H1 (cell line): Measurements from ENCODE around the gene NKAIN2. TPM values are rescaled to one million over a fixed set of nuclear protein-coding genes. Genes with fewer than 3 reads are reported as not detected.

Source experiments
- CEBPB ChIP-seq: IDR thresholded peaks from 2 replicates; pipeline ENCODE4 v1.6.1; 2012; ENCODE audit warnings: low read depth, low read length
- CHD2 ChIP-seq: IDR thresholded peaks from 2 replicates; pipeline ENCODE4 v1.6.1; 2012; ENCODE audit warnings: low read length, improper control_type of control experiment
- CHD7 ChIP-seq: fragments of 300-600 bp; sonication (generic); IDR thresholded peaks from 2 replicates; pipeline ENCODE4 v1.7.1; 2012; ENCODE audit warnings: low read length, moderate library complexity, mild to moderate bottlenecking, inconsistent platforms; ENCODE audit not compliant: insufficient replicate concordance
- CTBP2 ChIP-seq: IDR thresholded peaks from 2 replicates; pipeline ENCODE4 v1.7.0; 2011; ENCODE audit warnings: borderline replicate concordance, mild to moderate bottlenecking, moderate library complexity, mixed read lengths, low read length; ENCODE audit not compliant: insufficient read depth, insufficient read length
- EP300 ChIP-seq, 2 experiments: IDR thresholded peaks; 1 replicate in 1 of 2; 2 replicates in 1 of 2; pipeline ENCODE4 v1.6.1; 2011 to 2012; ENCODE audit warnings: low read depth in 2 of 2, low read length in 2 of 2, mild to moderate bottlenecking in 2 of 2, borderline replicate concordance in 1 of 2, inconsistent platforms in 1 of 2, moderate library complexity in 1 of 2
- SIRT6 ChIP-seq: IDR thresholded peaks from one replicate; pipeline ENCODE4 v1.7.1; 2012; ENCODE audit warnings: low read length, inconsistent platforms
- TAF7 ChIP-seq: optimal IDR thresholded peaks from 2 replicates; pipeline ENCODE3; 2011; ENCODE audit warnings: low read depth, mild to moderate bottlenecking, inconsistent platforms, low read length, moderate library complexity, borderline replicate concordance
- USF2 ChIP-seq: IDR thresholded peaks from 2 replicates; pipeline ENCODE4 v1.6.1; 2011; ENCODE audit warnings: low read length, improper control_type of control experiment
- polyA plus RNA-seq, 7 experiments: library from polyadenylated mRNA; depleted of rRNA in 3 of 7; stranded (reverse) in 5 of 7; unstranded in 2 of 7; fragments of >200 nt in 5 of 7; fragments of 200-250 nt in 2 of 7; gene quantifications; 1 replicate in 5 of 7; 2 replicates in 1 of 7; 4 replicates in 1 of 7; pipeline versions ENCODE4 v1.2.1 to v1.2.3, GENCODE V29; 2011 to 2013; ENCODE audit warnings: missing spikeins in 2 of 7, mixed read lengths in 2 of 7
- total RNA-seq: library from RNA; stranded (reverse); fragmentation: NEBNext Ultra II Directional; extraction: Animal tissue kit (Norgen Biotek cat#: 25700); gene quantifications from 2 replicates; pipeline ENCODE4 v1.2.1, GENCODE V29; 2021

The NKAIN2 gene
- total and polyA plus RNA-seq, 2 of the 8 experiments (the other 6 are each of a cell fraction or from before 2014, with no cell fraction given): 0.20 to 0.34 TPM

- TF ChIP-seq CHD7 (no peak), CHD2 (no peak), SIRT6 (no peak), CTBP2 (no peak), TAF7 (no peak), USF2 (no peak), CEBPB (no peak), EP300 (IDR thresholded peaks at IDR 0.05; ENCODE audit: borderline replicate concordance in 1 of 2, low read depth in 2 of 2, low read length in 2 of 2) (no peak)
These were observed 916.2 kb downstream of the NKAIN2 start (continued) for GRCh38 chr6:124719913-124720312.
